ENCODE measurements around the gene TMEM201.
"Not testable (repeated sequence)": the region's sequence is repeated elsewhere in the genome, so short reads cannot be mapped to it uniquely, and the experiment has no call there.

TMEM201 gene

GRCh38 chr1:9559673-9560072 is 29.0 kb upstream of the TMEM201 start:
- Histone ChIP-seq H3K27me3 (ENCODE audit: control insufficient read depth, low read length) (no peaks in the 10 kb centered on the region), H3K4me3 (ENCODE audit: low read length) (no peak overlapping the region), H3K36me3 (ENCODE audit: control insufficient read depth, low read length) (peaks cover 64% of the 10 kb centered on the region), H3K27ac (ENCODE audit: low read depth, low read length) (no peak overlapping the region), H3K9me2 (replicated peaks; ENCODE audit: control insufficient read depth, low read length) (no peaks in the 10 kb centered on the region), H3K4me1 (ENCODE audit: control insufficient read depth, low read length) (no peaks in the 10 kb centered on the region), H3F3A (ENCODE audit: control insufficient read depth, insufficient read depth) (peaks cover 4% of the 10 kb centered on the region; the same call in 1 of the 2 replicates), H3K9me3 (ENCODE audit: control insufficient read depth, insufficient read depth, low read length) (no peaks in the 10 kb centered on the region), H3K4me2 (ENCODE audit: low read length) (no peak overlapping the region), H4K20me1 (ENCODE audit: control insufficient read depth, insufficient read depth, low read depth, low read length) (no peaks in the 10 kb centered on the region), H3K79me2 (ENCODE audit: control insufficient read depth, low read length) (peaks cover 30% of the 10 kb centered on the region)
- TF ChIP-seq EZH2phosphoT487 (IDR thresholded peaks at IDR 0.05; ENCODE audit: borderline replicate concordance, low read length) (no peak), CTCF (IDR thresholded peaks at IDR 0.05; ENCODE audit: low read depth, low read length, poor library complexity, severe bottlenecking) (no peak)

GRCh38 chr1:9560090-9560489 is 28.6 kb upstream of the TMEM201 start:
- not testable (repeated sequence) for H3K9me3 ChIP-seq (ENCODE audit: control insufficient read depth, insufficient read depth, low read length); H3K27me3 ChIP-seq (ENCODE audit: control insufficient read depth, low read length); H3K9me2 ChIP-seq (replicated peaks; ENCODE audit: control insufficient read depth, low read length); H3F3A ChIP-seq (ENCODE audit: control insufficient read depth, insufficient read depth); H3K4me2 ChIP-seq (ENCODE audit: low read length); H3K27ac ChIP-seq (ENCODE audit: low read depth, low read length); H4K20me1 ChIP-seq (ENCODE audit: control insufficient read depth, insufficient read depth, low read depth, low read length); H3K4me1 ChIP-seq (ENCODE audit: control insufficient read depth, low read length); H3K4me3 ChIP-seq (ENCODE audit: low read length)
- Histone ChIP-seq H3K79me2 (ENCODE audit: control insufficient read depth, low read length) (peaks cover 28% of the 10 kb centered on the region), H3K36me3 (ENCODE audit: control insufficient read depth, low read length) (peaks cover 63% of the 10 kb centered on the region)

GRCh38 chr1:9561429-9561828 is 27.3 kb upstream of the TMEM201 start:
- Histone ChIP-seq H4K20me1 (ENCODE audit: control insufficient read depth, insufficient read depth, low read depth, low read length) (no peaks in the 10 kb centered on the region), H3K4me3 (ENCODE audit: low read length) (no peak overlapping the region), H3K27ac (ENCODE audit: low read depth, low read length) (no peak overlapping the region), H3K27me3 (ENCODE audit: control insufficient read depth, low read length) (no peaks in the 10 kb centered on the region), H3K9me2 (replicated peaks; ENCODE audit: control insufficient read depth, low read length) (no peaks in the 10 kb centered on the region), H3K9me3 (ENCODE audit: control insufficient read depth, insufficient read depth, low read length) (no peaks in the 10 kb centered on the region), H3K4me2 (ENCODE audit: low read length) (no peak overlapping the region), H3K4me1 (ENCODE audit: control insufficient read depth, low read length) (no peaks in the 10 kb centered on the region), H3F3A (ENCODE audit: control insufficient read depth, insufficient read depth) (peaks cover 4% of the 10 kb centered on the region; the same call in 1 of the 2 replicates), H3K36me3 (ENCODE audit: control insufficient read depth, low read length) (peaks cover 55% of the 10 kb centered on the region), H3K79me2 (ENCODE audit: control insufficient read depth, low read length) (peaks cover 18% of the 10 kb centered on the region)
- TF ChIP-seq EZH2phosphoT487 (IDR thresholded peaks at IDR 0.05; ENCODE audit: borderline replicate concordance, low read length) (no peak), CTCF (IDR thresholded peaks at IDR 0.05; ENCODE audit: low read depth, low read length, poor library complexity, severe bottlenecking) (no peak)

GRCh38 chr1:9569267-9569666 is 19.4 kb upstream of the TMEM201 start:
- Histone ChIP-seq H3K27me3 (ENCODE audit: control insufficient read depth, low read length) (no peaks in the 10 kb centered on the region), H3K4me1 (ENCODE audit: control insufficient read depth, low read length) (peaks cover 23% of the 10 kb centered on the region), H3K36me3 (ENCODE audit: control insufficient read depth, low read length) (peaks cover 45% of the 10 kb centered on the region), H3K9me3 (ENCODE audit: control insufficient read depth, insufficient read depth, low read length) (no peaks in the 10 kb centered on the region), H3K4me3 (ENCODE audit: low read length) (no peak overlapping the region), H3K4me2 (ENCODE audit: low read length) (no peak overlapping the region), H3K79me2 (ENCODE audit: control insufficient read depth, low read length) (peaks cover under 1% of the 10 kb centered on the region), H3F3A (ENCODE audit: control insufficient read depth, insufficient read depth) (no peaks in the 10 kb centered on the region), H3K27ac (ENCODE audit: low read depth, low read length) (no peak overlapping the region), H3K9me2 (replicated peaks; ENCODE audit: control insufficient read depth, low read length) (no peaks in the 10 kb centered on the region), H4K20me1 (ENCODE audit: control insufficient read depth, insufficient read depth, low read depth, low read length) (no peaks in the 10 kb centered on the region)
- no peak for TF ChIP-seq EZH2phosphoT487 (IDR thresholded peaks at IDR 0.05; ENCODE audit: borderline replicate concordance, low read length)
- no peak for TF ChIP-seq CTCF (IDR thresholded peaks at IDR 0.05; ENCODE audit: low read depth, low read length, poor library complexity, severe bottlenecking)

- Histone ChIP-seq H3K4me1 (ENCODE audit: control insufficient read depth, low read length) (peaks cover 23% of the 10 kb centered on the region), H3K36me3 (ENCODE audit: control insufficient read depth, low read length) (peaks cover 44% of the 10 kb centered on the region)
- not testable (repeated sequence) for H3K9me3 ChIP-seq (ENCODE audit: control insufficient read depth, insufficient read depth, low read length); H3K27me3 ChIP-seq (ENCODE audit: control insufficient read depth, low read length); H3K4me2 ChIP-seq (ENCODE audit: low read length); H3K4me3 ChIP-seq (ENCODE audit: low read length); H4K20me1 ChIP-seq (ENCODE audit: control insufficient read depth, insufficient read depth, low read depth, low read length); H3K9me2 ChIP-seq (replicated peaks; ENCODE audit: control insufficient read depth, low read length); H3K27ac ChIP-seq (ENCODE audit: low read depth, low read length); H3F3A ChIP-seq (ENCODE audit: control insufficient read depth, insufficient read depth); H3K79me2 ChIP-seq (ENCODE audit: control insufficient read depth, low read length)
Measured at GRCh38 chr1:9570886-9571529, 17.7 kb upstream of the TMEM201 start.

Measured in DOHH2 (cell line).